ENCODE data around the gene RLBP1. TPM values are rescaled to one million over a fixed set of nuclear protein-coding genes. Genes with fewer than 3 reads are reported as not detected.

Gene RLBP1
- total and polyA plus RNA-seq, 2 of the 4 experiments (the other 2 are of a cell fraction), result not detected

DNA sequence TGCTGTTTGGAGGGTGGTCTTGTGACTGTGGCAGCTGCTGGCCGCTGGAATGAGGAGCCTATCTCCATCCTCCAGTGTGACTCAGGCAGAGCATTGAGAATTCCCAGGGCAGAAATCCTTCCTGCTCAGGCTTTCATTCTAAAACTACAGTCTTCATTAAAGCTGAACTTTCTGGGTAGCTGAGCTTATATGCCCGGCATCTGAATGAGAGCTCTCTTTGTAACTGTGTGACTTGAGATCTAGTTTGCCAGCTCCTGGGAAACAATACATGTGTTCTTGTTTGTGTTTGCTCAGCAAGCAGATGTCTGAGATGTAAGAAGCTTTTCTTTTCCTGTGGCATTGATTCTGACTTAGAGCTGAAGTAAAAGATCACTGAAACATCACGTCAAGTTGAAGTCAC, 22.4 kb downstream of the RLBP1 start:
- H3K4me3 ChIP-seq (ENCODE audit: insufficient read depth, low read depth, low read length), result no peak overlapping the region
- peak overlapping the region; percentile 4; the same call in 1 of the 2 replicates for H3K4me2 ChIP-seq (ENCODE audit: low read depth, low read length)
- H2BK5ac ChIP-seq (ENCODE audit: low read depth, low read length, poor library complexity, severe bottlenecking), result no peak overlapping the region
- no peak overlapping the region for H2AK9ac ChIP-seq (replicated peaks; ENCODE audit: low read depth, low read length, poor library complexity)
- no peak overlapping the region for H2AFZ ChIP-seq (replicated peaks; ENCODE audit: low read length, poor library complexity)
- no peak overlapping the region for H3K9ac ChIP-seq (ENCODE audit: low read depth, low read length)
- H3K27ac ChIP-seq (ENCODE audit: insufficient read depth, low read length), result no peak overlapping the region
- POLR2A ChIA-PET (ENCODE audit: unreplicated experiment), result no interaction called here
- no peaks in the 10 kb centered on the region for H4K20me1 ChIP-seq (ENCODE audit: insufficient read depth, low read length)
- peaks cover 9% of the 10 kb centered on the region for H3K4me1 ChIP-seq (ENCODE audit: control insufficient read depth, insufficient read depth, low read length)
- 0 out of 2 replicates have a peak, but pooled peaks cover 3% of the 10 kb centered on the region for H3K9me1 ChIP-seq (ENCODE audit: insufficient read depth, low read length)
- H2BK15ac ChIP-seq (ENCODE audit: low read depth, low read length), result no peak overlapping the region
- no peak overlapping the region for H3K23ac ChIP-seq (ENCODE audit: low read depth, low read length)
- no peak overlapping the region for H3K14ac ChIP-seq (replicated peaks; ENCODE audit: low read depth, low read length)
- H3K18ac ChIP-seq (ENCODE audit: low read depth, low read length), result no peak overlapping the region
- DNase-seq (no peak), ATAC-seq (ENCODE audit: low read depth) (0 out of 2 replicates have a peak, but pooled peaks have one; percentile 37)
- H4K8ac ChIP-seq (ENCODE audit: low read depth in 2 of 2, low read length in 2 of 2), result no peak overlapping the region
- peaks cover 19% of the 10 kb centered on the region for H3K36me3 ChIP-seq (ENCODE audit: control insufficient read depth, insufficient read depth, low read length)
- H3K9me3 ChIP-seq (ENCODE audit: control insufficient read depth, insufficient read depth, low read length), result no peaks in the 10 kb centered on the region
- no peak overlapping the region for H2AK5ac ChIP-seq (ENCODE audit: low read depth, low read length)
- intact Hi-C loops (cut with micrococcal nuclease) (no loop called here), dilution Hi-C loops (cut with HindIII; ENCODE audit: low sequenced_read_pairs, unreplicated experiment) (no loop called here), in situ Hi-C loops (cut with MboI; ENCODE audit: low sequenced_read_pairs) (no loop called here)
- H4K5ac ChIP-seq (ENCODE audit: low read depth, low read length), result no peak overlapping the region
- H2BK20ac ChIP-seq (ENCODE audit: low read depth, low read length), result no peak overlapping the region
- CTCF ChIA-PET, result interaction anchor here (2.1 kb wide), 1 partner anchor 8 kb away, joined by 8 read pairs; no protein-coding TSS in a partner anchor
- no TSS peak for BruUV-seq (replicated peaks)
- no peak overlapping the region for H3K4ac ChIP-seq (ENCODE audit: low read depth, low read length)
- no peak overlapping the region for H4K91ac ChIP-seq (ENCODE audit: insufficient read depth, low read depth, low read length)
- no peaks in the 10 kb centered on the region for H3K79me1 ChIP-seq (ENCODE audit: low read depth in 1 of 2, low read length in 2 of 2)
- no peak overlapping the region for H3K56ac ChIP-seq (ENCODE audit: extremely low read depth, insufficient read depth, low read length)
- WGBS, 2 experiments (ENCODE audit: extremely low coverage in 2 of 2, insufficient read length in 1 of 2), result no CpG with 5 or more reads among the region's 3 CpGs
- H2BK120ac ChIP-seq (ENCODE audit: low read depth, low read length), result no peak overlapping the region
- TF ChIP-seq NFE2L2 (IDR thresholded peaks at IDR 0.05; ENCODE audit: low read depth, low read length), result no peak
- TF ChIP-seq POLR2A (IDR thresholded peaks at IDR 0.05; ENCODE audit: low read depth, low read length), result no peak
- H3K27me3 ChIP-seq (ENCODE audit: control insufficient read depth, insufficient read depth, low read length), result no peaks in the 10 kb centered on the region
